Ascending aorta (tissue), 2 donors: ENCODE results near the gene ATP10B. TPM values are rescaled to one million over a fixed set of nuclear protein-coding genes. Genes with fewer than 3 reads are reported as not detected.

Experiments used
- DNase-seq, 2 donors: peaks; one replicate each; pipeline ENCODE4 v3.0.0-alpha.2; 2019; ENCODE audit warnings: low spot score in 2 of 2
- H3K27ac ChIP-seq, 2 donors: fragments of 200-600 bp; sonication (generic); one replicate each; pipeline ENCODE4 v1.5.1; 2016 to 2017; ENCODE audit warnings: mild to moderate bottlenecking in 1 of 2
- H3K27me3 ChIP-seq: fragments of 200-600 bp; sonication (generic); one replicate; pipeline ENCODE4 v1.5.1; 2017
- H3K36me3 ChIP-seq, 2 donors: fragments of 200-600 bp; sonication (generic); one replicate each; pipeline ENCODE4 v1.5.1; 2016
- H3K4me1 ChIP-seq, 2 donors: fragments of 200-600 bp; sonication (generic); one replicate each; pipeline ENCODE4 v1.5.1; 2016 to 2017; ENCODE audit warnings: mild to moderate bottlenecking in 1 of 2
- H3K4me3 ChIP-seq, 2 donors: fragments of 200-600 bp; sonication (generic); one replicate each; pipeline ENCODE4 v1.5.1; 2016 to 2017; ENCODE audit warnings: mild to moderate bottlenecking in 1 of 2
- H3K9me3 ChIP-seq, 2 donors: fragments of 200-600 bp; sonication (generic); one replicate each; pipeline ENCODE4 v1.5.1; 2016
- intact Hi-C: fragments of 100-400 bp; cut with DNase I; formaldehyde crosslinking; loops from one replicate; pipeline ENCODE4 v1.15.1; 2023
- total RNA-seq: library from RNA; depleted of rRNA; stranded (reverse); fragments of >200 nt; gene quantifications from one replicate; pipeline ENCODE4 v1.1.0, GENCODE V29; 2016
- TF ChIP-seq, protein P1 (sequence below), 3 experiments: fragments of 200-600 bp in 2 of 3; fragments of 450-650 bp in 1 of 3; sonication (generic) in 2 of 3; IDR thresholded peaks; one replicate each; pipeline ENCODE4 v1.5.1; 2016 to 2019; ENCODE audit warnings: antibody characterized with exemption in 3 of 3, mild to moderate bottlenecking in 1 of 3, moderate library complexity in 1 of 3

ATP10B gene
- total RNA-seq, 1 donor from 2014 or later: 0.43 TPM

- TF ChIP-seq, protein P1, sequence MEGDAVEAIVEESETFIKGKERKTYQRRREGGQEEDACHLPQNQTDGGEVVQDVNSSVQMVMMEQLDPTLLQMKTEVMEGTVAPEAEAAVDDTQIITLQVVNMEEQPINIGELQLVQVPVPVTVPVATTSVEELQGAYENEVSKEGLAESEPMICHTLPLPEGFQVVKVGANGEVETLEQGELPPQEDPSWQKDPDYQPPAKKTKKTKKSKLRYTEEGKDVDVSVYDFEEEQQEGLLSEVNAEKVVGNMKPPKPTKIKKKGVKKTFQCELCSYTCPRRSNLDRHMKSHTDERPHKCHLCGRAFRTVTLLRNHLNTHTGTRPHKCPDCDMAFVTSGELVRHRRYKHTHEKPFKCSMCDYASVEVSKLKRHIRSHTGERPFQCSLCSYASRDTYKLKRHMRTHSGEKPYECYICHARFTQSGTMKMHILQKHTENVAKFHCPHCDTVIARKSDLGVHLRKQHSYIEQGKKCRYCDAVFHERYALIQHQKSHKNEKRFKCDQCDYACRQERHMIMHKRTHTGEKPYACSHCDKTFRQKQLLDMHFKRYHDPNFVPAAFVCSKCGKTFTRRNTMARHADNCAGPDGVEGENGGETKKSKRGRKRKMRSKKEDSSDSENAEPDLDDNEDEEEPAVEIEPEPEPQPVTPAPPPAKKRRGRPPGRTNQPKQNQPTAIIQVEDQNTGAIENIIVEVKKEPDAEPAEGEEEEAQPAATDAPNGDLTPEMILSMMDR (IDR thresholded peaks at IDR 0.05): no peak
- no peak overlapping the region for H3K27ac ChIP-seq
- H3K4me1 ChIP-seq: no peaks in the 10 kb centered on the region
- no peaks in the 10 kb centered on the region for H3K9me3 ChIP-seq
- H3K4me3 ChIP-seq: no peak overlapping the region
- intact Hi-C loops: no loop called here
- H3K36me3 ChIP-seq: no peaks in the 10 kb centered on the region
- no peak for DNase-seq
- no peaks in the 10 kb centered on the region for H3K27me3 ChIP-seq
These were observed 104.0 kb downstream of the ATP10B start for GRCh38 chr5:160747987-160748386.

DNA sequence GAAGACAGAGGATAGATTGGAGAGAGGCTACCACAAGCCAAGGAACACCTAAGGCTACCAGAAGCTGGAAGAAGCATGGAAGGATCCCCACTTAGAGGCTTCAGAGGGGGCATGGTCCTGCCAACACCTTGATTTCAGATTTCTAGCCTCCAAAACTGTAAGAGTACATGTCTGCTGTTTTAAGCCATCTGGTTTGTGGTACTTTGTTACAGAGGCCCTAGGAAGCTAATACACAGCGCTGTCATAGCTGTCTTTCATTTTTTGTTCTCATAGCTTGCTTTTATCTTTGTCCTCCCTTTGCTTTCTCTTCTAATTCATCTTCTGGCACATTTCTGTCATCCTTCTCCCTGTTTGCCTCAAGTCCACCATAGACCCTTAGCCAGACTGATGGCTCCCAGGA, 104.5 kb downstream of the ATP10B start:
- TF ChIP-seq, protein P1 (IDR thresholded peaks at IDR 0.05): no peak
- no peaks in the 10 kb centered on the region for H3K4me1 ChIP-seq
- H3K27ac ChIP-seq: no peak overlapping the region
- no peak overlapping the region for H3K4me3 ChIP-seq
- no peaks in the 10 kb centered on the region for H3K9me3 ChIP-seq
- H3K27me3 ChIP-seq: no peaks in the 10 kb centered on the region
- no peaks in the 10 kb centered on the region for H3K36me3 ChIP-seq
- intact Hi-C loops: no loop called here
- DNase-seq: no peak

GRCh38 chr5:160744268-160745101, 107.5 kb downstream of the ATP10B start:
- Histone ChIP-seq H3K36me3 (no peaks in the 10 kb centered on the region), H3K4me1 (no peaks in the 10 kb centered on the region), H3K4me3 (no peak overlapping the region), H3K27ac (no peak overlapping the region), H3K27me3 (no peaks in the 10 kb centered on the region), H3K9me3 (no peaks in the 10 kb centered on the region)
- DNase-seq: no peak
- intact Hi-C loops: no loop called here
- TF ChIP-seq, protein P1 (IDR thresholded peaks at IDR 0.05): no peak

DNA sequence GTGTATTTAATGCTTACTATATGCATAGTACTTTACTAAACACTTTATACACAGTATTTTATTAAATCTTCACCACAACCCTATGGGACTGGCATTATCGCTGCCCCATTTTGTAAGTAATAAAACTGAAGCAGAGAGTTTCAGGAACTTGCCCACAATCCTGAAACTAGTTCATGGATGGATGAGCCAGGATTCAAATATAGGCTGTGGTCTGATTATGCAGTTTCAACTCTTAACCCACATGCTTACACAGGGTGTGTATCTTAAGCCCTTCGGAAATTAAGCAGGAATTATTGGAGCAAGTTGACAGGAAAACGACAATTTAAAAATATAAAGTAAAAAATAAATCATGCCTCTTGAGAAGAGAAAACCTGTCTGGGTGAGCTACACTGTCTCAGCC, 109.0 kb downstream of the ATP10B start:
- no peaks in the 10 kb centered on the region for H3K36me3 ChIP-seq
- no peak overlapping the region for H3K27ac ChIP-seq
- intact Hi-C loops: no loop called here
- H3K4me3 ChIP-seq: no peak overlapping the region
- no peak for DNase-seq
- H3K9me3 ChIP-seq: no peaks in the 10 kb centered on the region
- TF ChIP-seq, protein P1 (IDR thresholded peaks at IDR 0.05): no peak
- H3K27me3 ChIP-seq: no peaks in the 10 kb centered on the region
- H3K4me1 ChIP-seq: no peaks in the 10 kb centered on the region

DNA sequence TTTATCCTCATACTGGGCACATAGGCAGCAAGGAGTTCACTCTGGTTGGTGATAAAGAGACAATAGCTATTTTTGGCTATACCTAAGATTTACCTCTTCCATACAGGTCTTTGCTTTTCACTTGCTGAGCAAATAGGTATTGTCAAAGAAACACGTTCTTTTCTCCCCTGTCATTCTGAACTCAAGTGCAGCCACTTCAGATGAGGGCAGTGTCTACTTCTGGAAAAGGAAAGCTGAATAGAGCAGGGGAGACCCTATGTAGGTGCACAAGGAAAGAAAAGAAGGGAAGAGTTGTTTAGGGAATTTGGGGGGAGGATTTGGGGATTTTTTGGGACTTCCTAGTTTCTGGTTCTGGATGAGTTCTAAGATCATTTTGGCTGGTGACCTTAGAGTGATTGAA, 109.6 kb downstream of the ATP10B start:
- TF ChIP-seq, protein P1 (IDR thresholded peaks at IDR 0.05): no peak
- Histone ChIP-seq H3K4me1 (no peaks in the 10 kb centered on the region), H3K27ac (no peak overlapping the region), H3K27me3 (no peaks in the 10 kb centered on the region), H3K36me3 (no peaks in the 10 kb centered on the region), H3K4me3 (no peak overlapping the region), H3K9me3 (no peaks in the 10 kb centered on the region)
- intact Hi-C loops: no loop called here
- DNase-seq: no peak
